Activated gamma-delta T cell (primary cell): ENCODE results near the gene SRC.

Experiments used
- DNase-seq: peaks from one replicate; lab custom pipeline; 2025; lab: John Stamatoyannopoulos, UW

SRC gene

DNA sequence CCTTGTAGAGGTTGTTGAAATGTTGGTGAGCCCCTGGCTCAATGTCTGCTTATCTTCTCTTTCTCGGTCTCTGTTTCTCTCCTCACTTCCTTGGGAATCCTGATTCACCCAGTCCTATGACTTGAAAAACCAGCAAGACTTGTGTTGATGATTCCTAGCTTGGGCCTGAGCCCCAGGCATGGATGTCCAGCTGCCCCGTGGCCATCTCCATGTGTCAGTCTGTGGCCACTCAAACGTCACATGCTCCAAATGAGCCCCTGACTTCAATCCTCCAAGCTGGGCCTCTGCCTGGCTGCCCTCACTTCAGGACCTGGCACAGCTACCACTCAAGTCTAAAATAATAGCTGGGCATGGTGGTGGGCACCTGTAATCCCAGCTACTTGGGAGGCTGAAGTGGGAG is 81.0 kb downstream of the SRC start:
- no peak for DNase-seq

GRCh38 chr20:37430044-37430443 is 84.1 kb downstream of the SRC start:
- no peak for DNase-seq

DNA sequence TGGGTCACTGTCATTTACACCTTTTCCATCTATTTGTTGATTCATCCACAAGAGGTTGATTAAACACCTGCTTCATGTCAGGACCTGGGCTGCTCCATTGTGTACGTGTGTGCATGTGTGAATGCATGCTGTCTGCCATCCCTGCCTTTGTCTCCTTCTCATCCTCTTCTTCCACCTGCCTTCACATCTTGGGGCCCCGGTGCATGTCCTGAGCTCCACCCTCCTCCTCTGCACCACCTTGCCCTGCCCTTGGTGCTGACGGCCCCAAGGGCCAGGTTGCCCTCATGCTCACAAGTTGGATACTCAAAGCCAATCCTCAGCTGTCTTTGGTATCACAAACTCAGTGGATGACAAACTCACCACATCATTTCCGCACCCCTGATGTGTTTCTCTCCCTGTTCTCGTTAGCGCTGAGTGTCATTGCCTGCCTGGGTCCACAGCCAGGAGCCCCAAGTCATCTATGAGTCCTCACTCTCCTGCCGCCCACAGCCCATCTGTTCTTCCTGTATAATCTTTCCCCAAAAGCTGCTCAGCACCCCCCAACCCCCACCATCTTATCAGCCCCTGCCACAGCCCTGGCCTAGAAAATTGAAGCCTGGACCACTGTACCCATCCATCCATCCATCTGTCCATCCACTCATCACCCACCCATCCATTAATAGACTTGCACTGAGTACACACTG is 85.0 kb downstream of the SRC start:
- no peak for DNase-seq

- no peak for DNase-seq
Measured at GRCh38 chr20:37431786-37432185, 85.8 kb downstream of the SRC start.

- DNase-seq, result no peak
Measured at GRCh38 chr20:37432606-37433005, 86.7 kb downstream of the SRC start.

DNA sequence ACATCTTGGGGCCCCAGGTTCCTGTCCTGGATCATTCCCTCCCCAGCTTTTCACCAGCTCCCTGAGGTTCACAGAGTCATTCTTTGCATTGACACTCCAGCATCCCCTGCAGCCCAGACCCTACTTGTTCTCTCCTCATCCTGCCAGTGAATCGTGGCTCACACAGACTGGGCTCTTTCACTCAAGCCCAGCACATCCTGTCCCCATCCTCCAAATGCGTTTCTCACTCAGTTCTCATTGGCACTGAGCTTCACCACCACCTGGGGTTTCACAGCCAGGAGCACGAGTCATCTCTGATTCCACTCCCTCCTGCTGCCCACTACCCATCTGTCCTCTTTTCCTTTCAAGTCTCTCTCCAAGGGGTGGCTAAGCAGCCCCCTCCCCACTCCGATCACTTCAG is 89.7 kb downstream of the SRC start:
- DNase-seq, result no peak

GRCh38 chr20:37436527-37437186 is 90.7 kb downstream of the SRC start:
- DNase-seq, result no peak

DNA sequence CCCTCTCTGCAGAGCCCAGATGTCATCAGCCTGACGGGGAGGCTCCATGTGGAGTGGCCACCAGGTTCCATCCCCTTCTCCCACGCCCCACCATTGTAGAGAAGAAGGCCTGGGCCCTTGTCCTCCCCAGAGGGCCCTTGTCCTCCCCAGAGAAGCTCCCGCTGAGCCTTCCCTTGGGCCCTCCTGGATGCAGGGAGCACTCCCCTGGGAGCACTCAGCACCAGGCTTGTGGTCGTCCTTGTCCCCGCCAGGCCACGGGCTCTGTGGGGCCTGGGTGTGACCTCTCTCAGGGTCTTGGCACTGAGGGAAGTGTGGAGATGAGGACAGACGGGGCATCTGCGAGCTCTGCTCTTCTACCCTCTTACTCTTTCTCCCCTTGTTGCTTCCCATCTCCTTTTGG is 91.7 kb downstream of the SRC start:
- DNase-seq, result no peak

GRCh38 chr20:37438464-37439222 is 92.7 kb downstream of the SRC start:
- no peak for DNase-seq

- no peak for DNase-seq
Measured at GRCh38 chr20:37439223-37439933, 93.4 kb downstream of the SRC start.

DNA sequence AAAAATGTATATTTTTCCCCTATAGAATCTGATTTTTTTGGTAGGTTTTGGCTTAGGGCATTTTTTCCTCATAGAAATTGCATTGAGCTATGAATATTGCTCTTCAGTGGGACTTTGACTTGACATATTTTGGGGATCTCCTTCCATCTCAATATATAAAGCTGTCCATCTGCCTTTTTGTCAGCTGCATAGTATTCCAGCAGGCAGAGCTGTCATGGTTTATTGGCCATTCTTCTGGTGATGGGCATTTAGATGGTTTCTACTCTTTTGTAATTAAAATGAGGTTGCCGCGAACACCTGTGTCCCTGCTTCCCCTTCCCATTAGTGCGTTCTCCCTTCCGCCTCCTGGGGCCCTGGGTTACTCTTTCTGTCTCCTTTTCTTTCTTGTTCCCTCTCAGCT is 95.1 kb downstream of the SRC start:
- no peak for DNase-seq

DNA sequence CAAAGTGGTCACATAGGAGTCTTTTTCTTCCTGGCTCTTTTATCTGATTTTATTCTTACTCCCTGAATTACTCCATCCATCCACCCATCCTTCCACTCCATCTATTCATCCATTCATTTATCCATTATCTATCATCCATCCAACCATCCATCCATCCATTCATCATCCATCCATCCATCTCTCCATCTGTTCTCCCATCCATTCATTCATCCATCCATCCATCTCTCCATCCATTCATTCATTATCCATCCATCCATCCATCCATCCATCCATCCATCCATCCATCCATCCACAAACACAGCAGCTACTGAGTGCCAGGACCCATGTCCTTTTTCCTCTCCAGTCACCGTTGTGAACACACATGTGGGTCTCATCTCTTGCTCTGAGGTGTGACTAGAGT is 96.6 kb downstream of the SRC start:
- no peak for DNase-seq

DNA sequence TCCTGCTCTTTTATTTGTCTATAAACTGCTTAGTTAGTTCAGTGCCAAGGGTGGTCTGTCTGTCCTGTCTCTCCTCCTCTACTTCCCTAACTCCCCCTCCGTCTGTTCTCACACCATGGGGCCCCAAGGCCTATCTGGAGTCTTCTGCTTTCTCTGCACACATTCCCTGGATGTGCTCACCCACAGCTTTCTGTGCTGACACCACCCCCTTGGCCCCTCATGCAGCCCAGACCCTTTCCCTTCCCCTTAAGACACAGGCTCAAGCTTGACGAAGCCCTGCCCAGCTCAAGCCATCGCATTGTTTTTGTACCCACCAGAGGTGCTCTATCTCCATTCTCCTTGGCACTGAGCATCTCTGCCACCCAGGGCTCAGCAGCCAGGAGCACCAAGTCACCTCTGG is 97.0 kb downstream of the SRC start:
- no peak for DNase-seq

DNA sequence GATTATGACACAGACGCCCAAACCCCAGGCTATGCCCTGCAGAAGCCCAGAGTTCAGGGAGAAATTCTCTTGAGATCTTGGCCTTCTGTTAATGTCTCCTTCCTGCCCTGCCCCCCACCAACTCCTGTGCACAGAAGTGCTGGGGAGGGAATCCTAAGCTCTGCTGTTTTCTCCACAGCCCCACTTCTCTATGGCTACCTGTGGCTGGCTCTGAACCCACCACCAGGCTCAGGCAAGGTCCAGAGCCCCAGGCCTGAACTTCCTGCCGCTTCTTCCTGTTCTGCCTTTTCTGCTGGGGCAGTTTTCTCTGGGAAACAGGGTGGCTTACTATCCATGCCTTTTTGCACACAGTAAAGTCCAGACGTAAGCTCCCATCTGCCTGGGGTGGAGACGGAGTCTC is 97.7 kb downstream of the SRC start:
- no peak for DNase-seq

- no peak for DNase-seq
Measured at GRCh38 chr20:37445041-37445440, 99.1 kb downstream of the SRC start.

DNA sequence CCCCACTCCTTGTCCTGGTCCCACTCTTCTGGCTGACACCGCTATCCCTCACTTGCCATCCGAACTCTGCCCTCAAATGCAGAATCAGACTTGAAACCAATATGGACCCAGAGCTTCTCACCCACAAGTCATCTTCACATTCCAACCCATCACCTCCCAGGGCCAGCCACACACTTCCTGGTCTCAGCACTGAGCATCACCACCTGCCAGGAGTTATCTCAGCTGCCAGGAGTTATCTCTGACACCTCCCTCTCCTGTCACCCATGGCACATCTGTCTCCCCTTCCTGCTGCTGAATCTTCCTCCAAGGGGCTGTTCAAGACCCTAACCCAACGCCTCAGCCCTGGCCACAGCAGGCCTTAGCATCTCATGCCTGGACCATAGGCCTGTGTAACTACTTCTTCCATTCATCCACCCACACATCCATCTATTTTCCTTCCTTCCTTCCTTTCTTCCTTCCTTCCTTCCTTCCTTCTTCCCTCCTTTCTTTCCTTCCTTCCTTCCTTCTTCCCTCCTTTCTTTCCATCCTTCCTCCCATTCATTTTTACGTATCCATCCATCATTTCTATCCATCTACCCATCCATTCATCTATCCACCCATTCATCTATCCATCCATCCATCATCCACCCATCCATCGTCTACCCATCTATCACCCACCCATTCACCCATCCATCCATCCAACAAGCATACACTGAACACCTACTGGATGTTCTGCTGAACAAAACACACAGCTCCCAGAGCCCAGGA is 100.5 kb downstream of the SRC start:
- no peak for DNase-seq

DNA sequence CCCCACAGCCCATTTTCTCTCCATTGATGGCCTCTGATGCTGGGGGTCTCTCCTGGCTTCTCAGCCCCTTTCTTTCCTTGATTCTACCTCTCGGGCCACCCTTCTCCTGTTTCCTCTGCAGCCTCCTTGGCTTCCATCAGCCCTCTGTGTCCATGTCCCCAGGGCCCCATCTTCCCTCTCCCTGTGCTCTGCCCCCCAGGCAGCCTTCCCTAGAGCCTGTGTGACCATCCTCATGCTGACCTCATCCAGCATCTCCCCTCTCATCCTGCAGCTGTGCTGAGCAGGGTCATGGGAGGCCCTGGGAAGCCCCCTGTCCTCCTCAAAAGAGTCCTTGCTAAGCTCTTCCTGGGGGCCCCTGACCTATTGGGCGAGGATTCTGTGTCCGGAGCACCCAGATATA is 101.7 kb downstream of the SRC start:
- DNase-seq, result no peak

DNA sequence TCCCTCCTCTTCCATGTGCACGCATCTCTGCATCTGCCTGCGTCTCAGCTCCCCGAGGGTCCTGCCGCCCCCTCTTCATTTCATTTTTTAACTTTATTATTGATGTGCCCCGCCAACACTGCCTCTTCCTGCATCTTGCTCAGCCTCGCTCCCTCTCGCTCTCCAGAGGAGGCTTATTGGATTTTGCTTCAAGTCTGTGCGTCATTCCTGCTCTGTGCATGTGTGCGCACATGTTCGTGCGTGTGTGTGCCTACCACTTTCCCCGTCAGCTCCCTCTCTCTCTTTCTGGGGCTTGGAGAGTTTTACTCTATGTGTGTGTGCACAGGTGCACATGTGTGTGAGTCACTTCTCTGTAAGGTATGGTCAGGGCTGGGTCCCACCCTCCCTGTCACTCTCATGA is 103.3 kb downstream of the SRC start:
- no peak for DNase-seq

DNA sequence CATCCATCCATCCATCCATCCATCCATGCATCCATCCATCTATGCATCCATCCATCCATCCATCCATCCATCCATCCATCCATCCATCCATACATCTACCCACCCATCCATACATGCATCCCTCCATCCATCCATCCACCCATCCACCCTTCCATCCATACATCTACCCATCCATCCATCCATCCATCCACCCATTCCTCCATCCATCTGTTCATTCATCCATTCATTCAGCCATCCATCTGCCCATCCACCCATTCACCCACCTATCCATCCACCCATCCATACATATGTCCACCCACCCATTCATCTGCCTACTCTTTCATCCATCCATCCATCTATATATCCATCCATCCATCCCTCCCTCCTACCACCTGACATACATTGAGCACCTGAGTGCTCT is 104.4 kb downstream of the SRC start:
- DNase-seq, result no peak

- DNase-seq, result no peak
Measured at GRCh38 chr20:37451616-37452015, 105.7 kb downstream of the SRC start.

GRCh38 chr20:37452236-37452635 is 106.3 kb downstream of the SRC start:
- DNase-seq, result no peak

DNA sequence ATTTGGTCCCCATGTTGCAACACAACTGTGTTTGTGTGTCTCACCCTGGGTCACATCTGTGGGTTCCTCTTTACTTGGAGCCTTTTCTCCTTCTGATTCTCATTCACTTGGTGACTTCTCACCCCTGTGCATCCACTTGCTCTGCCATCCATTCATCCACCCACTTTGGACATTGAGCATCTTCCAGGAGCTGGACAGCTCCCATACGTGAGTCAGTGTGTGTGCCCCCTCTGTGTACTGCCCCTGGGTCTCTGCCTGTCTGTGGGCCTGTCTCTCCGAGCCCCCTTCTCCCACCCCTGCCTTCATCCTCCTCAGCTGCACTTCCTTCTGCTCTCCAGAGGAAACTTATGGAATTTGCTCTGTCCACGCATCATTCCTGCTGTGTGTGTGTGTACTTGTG is 107.3 kb downstream of the SRC start:
- DNase-seq, result no peak
